K562 (cell line): ENCODE data around the gene NRXN3.

ENCODE experiments used
- BCOR ChIP-seq: fragments of 450-650 bp; IDR thresholded peaks from 2 replicates; pipeline ENCODE4 v1.6.1; 2016
- ELK1 ChIP-seq: sonication (generic); formaldehyde crosslinking; IDR thresholded peaks from 2 replicates; pipeline ENCODE4 v1.8.1; 2022; ENCODE audit warnings: missing genetic modification reagents
- EZH2 ChIP-seq: IDR thresholded peaks from 2 replicates; pipeline ENCODE4 v1.6.1; 2012; ENCODE audit warnings: low read depth, mild to moderate bottlenecking, inconsistent platforms, low read length, borderline replicate concordance
- HDAC2 ChIP-seq: fragments of 450-650 bp; IDR thresholded peaks from 2 replicates; pipeline ENCODE4 v1.6.1; 2016; ENCODE audit warnings: mild to moderate bottlenecking
- MAFG ChIP-seq: fragments of 450-650 bp; conservative IDR thresholded peaks from 2 replicates; pipeline ENCODE4 v1.6.1; 2016; ENCODE audit warnings: missing genetic modification characterization, missing compliant biosample characterization
- MAFK ChIP-seq: IDR thresholded peaks from 2 replicates; pipeline ENCODE4 v1.6.1; 2011; ENCODE audit warnings: low read length, improper control_type of control experiment
- MITF ChIP-seq: IDR thresholded peaks from 2 replicates; pipeline ENCODE4 v1.6.1; 2014; ENCODE audit warnings: antibody characterized with exemption
- POLR2A ChIP-seq: fragments of 450-650 bp; conservative IDR thresholded peaks from 2 replicates; pipeline ENCODE4 v1.6.1; 2016
- RCOR1 ChIP-seq, 2 experiments: IDR thresholded peaks; 2 replicates each; pipeline ENCODE4 v1.6.1; 2012; ENCODE audit warnings: low read depth in 2 of 2, low read length in 2 of 2, borderline replicate concordance in 1 of 2, improper control_type of control experiment in 1 of 2
- SIX5 ChIP-seq, 2 experiments: IDR thresholded peaks; 2 replicates each; pipeline ENCODE4 v1.6.1; 2011; ENCODE audit warnings: low read length in 2 of 2, borderline replicate concordance in 1 of 2, low read depth in 1 of 2, mild to moderate bottlenecking in 1 of 2, moderate library complexity in 1 of 2; ENCODE audit not compliant: insufficient read depth in 1 of 2
- ZNF696 ChIP-seq: fragments of 250-450 bp; sonication (Bioruptor Pico); conservative IDR thresholded peaks from 2 replicates; pipeline ENCODE4 v1.4.0; 2020; ENCODE audit warnings: mild to moderate bottlenecking, moderate library complexity
- TF ChIP-seq, protein P1 (sequence below), 3 experiments: IDR thresholded peaks in 2 of 3; conservative IDR thresholded peaks in 1 of 3; 2 replicates each; pipeline ENCODE4 v1.5.1; 2011 to 2012; ENCODE audit warnings: low read length in 3 of 3, mild to moderate bottlenecking in 3 of 3, control low read depth in 2 of 3, improper control_type of control experiment in 1 of 3, inconsistent platforms in 1 of 3, low read depth in 1 of 3, mixed read lengths in 1 of 3, moderate library complexity in 1 of 3; ENCODE audit not compliant: insufficient read depth in 2 of 3
- TF ChIP-seq, protein P2 (sequence below), 2 experiments: fragments of 450-650 bp; formaldehyde crosslinking in 1 of 2; IDR thresholded peaks; 2 replicates each; pipeline versions ENCODE4 v1.4.0 to v1.6.1; 2014 to 2020; ENCODE audit warnings: mild to moderate bottlenecking in 2 of 2, borderline replicate concordance in 1 of 2, low read depth in 1 of 2
- TF ChIP-seq, protein P3 (sequence below): sonication (generic); formaldehyde crosslinking; IDR thresholded peaks from 2 replicates; pipeline ENCODE4 v1.8.1; 2023; ENCODE audit warnings: mild to moderate bottlenecking, missing genetic modification reagents

GRCh38 chr14:79278798-79279644 lies 1108.8 kb downstream of the NRXN3 start:
- no peak for TF ChIP-seq ZNF696 (CRISPR knock-in tag)
- TF ChIP-seq, protein P1, sequence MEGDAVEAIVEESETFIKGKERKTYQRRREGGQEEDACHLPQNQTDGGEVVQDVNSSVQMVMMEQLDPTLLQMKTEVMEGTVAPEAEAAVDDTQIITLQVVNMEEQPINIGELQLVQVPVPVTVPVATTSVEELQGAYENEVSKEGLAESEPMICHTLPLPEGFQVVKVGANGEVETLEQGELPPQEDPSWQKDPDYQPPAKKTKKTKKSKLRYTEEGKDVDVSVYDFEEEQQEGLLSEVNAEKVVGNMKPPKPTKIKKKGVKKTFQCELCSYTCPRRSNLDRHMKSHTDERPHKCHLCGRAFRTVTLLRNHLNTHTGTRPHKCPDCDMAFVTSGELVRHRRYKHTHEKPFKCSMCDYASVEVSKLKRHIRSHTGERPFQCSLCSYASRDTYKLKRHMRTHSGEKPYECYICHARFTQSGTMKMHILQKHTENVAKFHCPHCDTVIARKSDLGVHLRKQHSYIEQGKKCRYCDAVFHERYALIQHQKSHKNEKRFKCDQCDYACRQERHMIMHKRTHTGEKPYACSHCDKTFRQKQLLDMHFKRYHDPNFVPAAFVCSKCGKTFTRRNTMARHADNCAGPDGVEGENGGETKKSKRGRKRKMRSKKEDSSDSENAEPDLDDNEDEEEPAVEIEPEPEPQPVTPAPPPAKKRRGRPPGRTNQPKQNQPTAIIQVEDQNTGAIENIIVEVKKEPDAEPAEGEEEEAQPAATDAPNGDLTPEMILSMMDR (IDR thresholded peaks at IDR 0.05 in 2 of 3, conservative IDR thresholded peaks at IDR 0.05 in 1 of 3; ENCODE audit: insufficient read depth in 2 of 3, low read depth in 1 of 3, low read length in 3 of 3), result no peak
- no peak for TF ChIP-seq BCOR
- no peak for TF ChIP-seq ELK1 (CRISPR knock-in tag)
- TF ChIP-seq MAFG (tag), result no peak
- TF ChIP-seq HDAC2, result no peak
- TF ChIP-seq SIX5 (IDR thresholded peaks at IDR 0.05; ENCODE audit: borderline replicate concordance in 1 of 2, insufficient read depth in 1 of 2, low read depth in 1 of 2, low read length in 2 of 2), result no peak
- no peak for TF ChIP-seq MITF
- TF ChIP-seq, protein P2, sequence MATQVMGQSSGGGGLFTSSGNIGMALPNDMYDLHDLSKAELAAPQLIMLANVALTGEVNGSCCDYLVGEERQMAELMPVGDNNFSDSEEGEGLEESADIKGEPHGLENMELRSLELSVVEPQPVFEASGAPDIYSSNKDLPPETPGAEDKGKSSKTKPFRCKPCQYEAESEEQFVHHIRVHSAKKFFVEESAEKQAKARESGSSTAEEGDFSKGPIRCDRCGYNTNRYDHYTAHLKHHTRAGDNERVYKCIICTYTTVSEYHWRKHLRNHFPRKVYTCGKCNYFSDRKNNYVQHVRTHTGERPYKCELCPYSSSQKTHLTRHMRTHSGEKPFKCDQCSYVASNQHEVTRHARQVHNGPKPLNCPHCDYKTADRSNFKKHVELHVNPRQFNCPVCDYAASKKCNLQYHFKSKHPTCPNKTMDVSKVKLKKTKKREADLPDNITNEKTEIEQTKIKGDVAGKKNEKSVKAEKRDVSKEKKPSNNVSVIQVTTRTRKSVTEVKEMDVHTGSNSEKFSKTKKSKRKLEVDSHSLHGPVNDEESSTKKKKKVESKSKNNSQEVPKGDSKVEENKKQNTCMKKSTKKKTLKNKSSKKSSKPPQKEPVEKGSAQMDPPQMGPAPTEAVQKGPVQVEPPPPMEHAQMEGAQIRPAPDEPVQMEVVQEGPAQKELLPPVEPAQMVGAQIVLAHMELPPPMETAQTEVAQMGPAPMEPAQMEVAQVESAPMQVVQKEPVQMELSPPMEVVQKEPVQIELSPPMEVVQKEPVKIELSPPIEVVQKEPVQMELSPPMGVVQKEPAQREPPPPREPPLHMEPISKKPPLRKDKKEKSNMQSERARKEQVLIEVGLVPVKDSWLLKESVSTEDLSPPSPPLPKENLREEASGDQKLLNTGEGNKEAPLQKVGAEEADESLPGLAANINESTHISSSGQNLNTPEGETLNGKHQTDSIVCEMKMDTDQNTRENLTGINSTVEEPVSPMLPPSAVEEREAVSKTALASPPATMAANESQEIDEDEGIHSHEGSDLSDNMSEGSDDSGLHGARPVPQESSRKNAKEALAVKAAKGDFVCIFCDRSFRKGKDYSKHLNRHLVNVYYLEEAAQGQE (IDR thresholded peaks at IDR 0.05; ENCODE audit: borderline replicate concordance), result no peak
- TF ChIP-seq, protein P2 (CRISPR knock-in tag; IDR thresholded peaks at IDR 0.05; ENCODE audit: low read depth), result no peak
- TF ChIP-seq MAFK, result no peak
- TF ChIP-seq, protein P3, sequence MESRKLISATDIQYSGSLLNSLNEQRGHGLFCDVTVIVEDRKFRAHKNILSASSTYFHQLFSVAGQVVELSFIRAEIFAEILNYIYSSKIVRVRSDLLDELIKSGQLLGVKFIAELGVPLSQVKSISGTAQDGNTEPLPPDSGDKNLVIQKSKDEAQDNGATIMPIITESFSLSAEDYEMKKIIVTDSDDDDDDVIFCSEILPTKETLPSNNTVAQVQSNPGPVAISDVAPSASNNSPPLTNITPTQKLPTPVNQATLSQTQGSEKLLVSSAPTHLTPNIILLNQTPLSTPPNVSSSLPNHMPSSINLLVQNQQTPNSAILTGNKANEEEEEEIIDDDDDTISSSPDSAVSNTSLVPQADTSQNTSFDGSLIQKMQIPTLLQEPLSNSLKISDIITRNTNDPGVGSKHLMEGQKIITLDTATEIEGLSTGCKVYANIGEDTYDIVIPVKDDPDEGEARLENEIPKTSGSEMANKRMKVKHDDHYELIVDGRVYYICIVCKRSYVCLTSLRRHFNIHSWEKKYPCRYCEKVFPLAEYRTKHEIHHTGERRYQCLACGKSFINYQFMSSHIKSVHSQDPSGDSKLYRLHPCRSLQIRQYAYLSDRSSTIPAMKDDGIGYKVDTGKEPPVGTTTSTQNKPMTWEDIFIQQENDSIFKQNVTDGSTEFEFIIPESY (CRISPR knock-in tag), result no peak
- no peak for TF ChIP-seq EZH2
- TF ChIP-seq POLR2A, result no peak
- TF ChIP-seq RCOR1 (IDR thresholded peaks at IDR 0.05; ENCODE audit: borderline replicate concordance in 1 of 2, low read depth in 2 of 2, low read length in 2 of 2), result no peak
